Thyroid gland (tissue), 4 donors: ENCODE data around the gene GPR137B.

Experiments
- POLR2A ChIP-seq, 2 donors: fragments of 450-650 bp; IDR thresholded peaks; one replicate each; pipeline ENCODE4 v1.6.1; 2017; ENCODE audit warnings: antibody characterized with exemption in 2 of 2, mild to moderate bottlenecking in 2 of 2, moderate library complexity in 1 of 2
- TF ChIP-seq, protein P1 (sequence below), 6 experiments: fragments of 200-600 bp in 3 of 6; fragments of 450-650 bp in 3 of 6; sonication (generic) in 3 of 6; IDR thresholded peaks; one replicate each; pipeline ENCODE4 v1.5.1; 2016 to 2019; ENCODE audit warnings: antibody characterized with exemption in 6 of 6, mild to moderate bottlenecking in 2 of 6, inconsistent platforms in 1 of 6, moderate library complexity in 1 of 6

DNA sequence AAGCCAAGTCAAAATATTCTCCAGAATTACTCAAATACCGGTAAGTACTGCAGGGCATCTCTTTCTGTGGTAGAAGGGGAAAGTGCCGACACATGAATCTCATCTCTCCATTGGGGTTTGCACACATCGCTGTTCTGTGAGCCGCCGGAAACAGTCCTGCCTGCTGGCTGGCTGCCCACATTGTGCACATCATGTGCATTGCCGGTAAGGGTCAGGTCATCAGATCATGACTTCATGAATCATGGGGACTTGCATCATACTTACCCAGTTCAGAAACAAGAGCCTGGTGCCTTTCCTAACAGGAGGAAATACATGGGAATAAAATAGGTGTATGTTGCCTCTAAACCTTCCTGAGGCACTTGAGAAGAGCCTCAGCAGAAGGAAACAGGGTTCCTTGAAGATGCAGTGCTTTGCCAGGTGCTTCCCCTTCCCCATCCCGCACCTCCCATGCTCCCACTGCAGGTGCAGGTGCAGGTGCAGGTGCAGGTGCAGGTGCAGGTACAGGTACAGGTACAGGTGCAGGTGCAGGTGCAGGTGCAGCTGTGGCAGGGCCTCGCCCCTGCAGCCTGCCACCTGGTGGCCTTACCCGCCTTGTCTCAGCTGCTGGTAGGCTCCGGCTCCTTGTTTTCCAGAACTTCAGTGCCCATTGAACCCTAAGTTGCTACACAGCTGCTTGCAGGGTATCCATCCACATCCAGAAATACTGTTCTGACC is 26.5 kb downstream of the GPR137B start:
- TF ChIP-seq, protein P1, sequence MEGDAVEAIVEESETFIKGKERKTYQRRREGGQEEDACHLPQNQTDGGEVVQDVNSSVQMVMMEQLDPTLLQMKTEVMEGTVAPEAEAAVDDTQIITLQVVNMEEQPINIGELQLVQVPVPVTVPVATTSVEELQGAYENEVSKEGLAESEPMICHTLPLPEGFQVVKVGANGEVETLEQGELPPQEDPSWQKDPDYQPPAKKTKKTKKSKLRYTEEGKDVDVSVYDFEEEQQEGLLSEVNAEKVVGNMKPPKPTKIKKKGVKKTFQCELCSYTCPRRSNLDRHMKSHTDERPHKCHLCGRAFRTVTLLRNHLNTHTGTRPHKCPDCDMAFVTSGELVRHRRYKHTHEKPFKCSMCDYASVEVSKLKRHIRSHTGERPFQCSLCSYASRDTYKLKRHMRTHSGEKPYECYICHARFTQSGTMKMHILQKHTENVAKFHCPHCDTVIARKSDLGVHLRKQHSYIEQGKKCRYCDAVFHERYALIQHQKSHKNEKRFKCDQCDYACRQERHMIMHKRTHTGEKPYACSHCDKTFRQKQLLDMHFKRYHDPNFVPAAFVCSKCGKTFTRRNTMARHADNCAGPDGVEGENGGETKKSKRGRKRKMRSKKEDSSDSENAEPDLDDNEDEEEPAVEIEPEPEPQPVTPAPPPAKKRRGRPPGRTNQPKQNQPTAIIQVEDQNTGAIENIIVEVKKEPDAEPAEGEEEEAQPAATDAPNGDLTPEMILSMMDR (IDR thresholded peaks at IDR 0.05) = peak in 1 of 6 experiments; percentile 34
- no peak for TF ChIP-seq POLR2A (IDR thresholded peaks at IDR 0.05)
